A549 (cell line): ENCODE results near the gene VPS29.

ENCODE experiments used
- CTCF ChIP-seq: fragments of >200 bp; sonication (Bioruptor Twin); formaldehyde crosslinking; IDR thresholded peaks from 3 replicates; pipeline ENCODE4 v1.5.1; 2016
- PBX3 ChIP-seq: IDR thresholded peaks from 2 replicates; pipeline ENCODE4 v1.6.1; 2012
- RNF2 ChIP-seq: fragments of 200-600 bp; sonication (generic); IDR thresholded peaks from 2 replicates; pipeline ENCODE4 v1.6.1; 2016; ENCODE audit warnings: low read depth, mild to moderate bottlenecking, antibody characterized with exemption, moderate library complexity, borderline replicate concordance
- USF2 ChIP-seq: fragments of 450-650 bp; IDR thresholded peaks from 2 replicates; pipeline ENCODE4 v1.6.1; 2014; ENCODE audit warnings: antibody characterized with exemption

DNA sequence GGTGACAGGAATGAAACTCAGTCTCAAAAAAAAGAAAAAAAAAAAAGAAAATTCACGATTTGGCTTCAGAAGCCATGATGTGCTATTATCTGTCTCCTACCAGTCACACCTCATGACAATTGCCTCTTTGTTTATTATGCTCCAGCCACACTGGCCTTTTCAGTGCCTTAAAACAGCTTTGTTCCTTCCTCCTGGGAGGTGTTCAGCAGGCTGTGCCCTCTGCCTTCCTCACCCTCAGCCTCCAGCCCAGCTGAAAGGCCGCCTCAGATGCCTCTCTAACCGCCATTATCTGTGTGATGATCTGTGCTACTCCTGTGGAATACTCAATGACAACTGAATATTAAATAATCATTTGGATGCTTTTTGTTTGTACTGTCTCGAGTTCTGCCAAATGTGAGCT is 43.2 kb downstream of the VPS29 start:
- TF ChIP-seq RNF2 = no peak
- no peak for TF ChIP-seq USF2
- TF ChIP-seq CTCF = no peak
- TF ChIP-seq PBX3 = no peak
